GM12873 (cell line): Measurements from ENCODE around the gene SYNE2.

Experiments
- TF ChIP-seq, protein P1 (sequence below): IDR thresholded peaks from 2 replicates; pipeline ENCODE4 v1.5.1; 2012; ENCODE audit warnings: low read depth, mild to moderate bottlenecking, moderate library complexity, low read length, control low read depth; ENCODE audit not compliant: insufficient read depth; ENCODE audit errors: missing control alignments

SYNE2 gene

DNA sequence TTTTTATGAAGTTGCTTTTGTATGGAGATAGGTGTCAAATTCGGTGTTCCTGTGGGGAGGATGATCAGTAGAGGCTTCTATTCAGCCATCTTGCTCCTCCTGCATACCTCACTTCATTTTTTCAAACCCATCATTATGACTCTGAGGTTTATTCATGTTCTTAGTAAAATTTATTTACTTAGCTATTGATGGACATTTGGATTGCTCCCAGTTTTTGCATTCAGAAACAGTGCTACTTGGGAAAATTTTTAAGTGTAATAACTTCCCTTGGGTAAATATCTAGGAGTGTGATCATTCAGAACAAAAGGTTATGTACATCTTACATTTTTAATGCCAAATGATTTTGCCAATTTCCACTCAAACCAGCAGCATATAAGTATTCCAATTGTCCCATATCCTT lies 208.3 kb downstream of the SYNE2 start:
- TF ChIP-seq, protein P1, sequence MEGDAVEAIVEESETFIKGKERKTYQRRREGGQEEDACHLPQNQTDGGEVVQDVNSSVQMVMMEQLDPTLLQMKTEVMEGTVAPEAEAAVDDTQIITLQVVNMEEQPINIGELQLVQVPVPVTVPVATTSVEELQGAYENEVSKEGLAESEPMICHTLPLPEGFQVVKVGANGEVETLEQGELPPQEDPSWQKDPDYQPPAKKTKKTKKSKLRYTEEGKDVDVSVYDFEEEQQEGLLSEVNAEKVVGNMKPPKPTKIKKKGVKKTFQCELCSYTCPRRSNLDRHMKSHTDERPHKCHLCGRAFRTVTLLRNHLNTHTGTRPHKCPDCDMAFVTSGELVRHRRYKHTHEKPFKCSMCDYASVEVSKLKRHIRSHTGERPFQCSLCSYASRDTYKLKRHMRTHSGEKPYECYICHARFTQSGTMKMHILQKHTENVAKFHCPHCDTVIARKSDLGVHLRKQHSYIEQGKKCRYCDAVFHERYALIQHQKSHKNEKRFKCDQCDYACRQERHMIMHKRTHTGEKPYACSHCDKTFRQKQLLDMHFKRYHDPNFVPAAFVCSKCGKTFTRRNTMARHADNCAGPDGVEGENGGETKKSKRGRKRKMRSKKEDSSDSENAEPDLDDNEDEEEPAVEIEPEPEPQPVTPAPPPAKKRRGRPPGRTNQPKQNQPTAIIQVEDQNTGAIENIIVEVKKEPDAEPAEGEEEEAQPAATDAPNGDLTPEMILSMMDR, result no peak

DNA sequence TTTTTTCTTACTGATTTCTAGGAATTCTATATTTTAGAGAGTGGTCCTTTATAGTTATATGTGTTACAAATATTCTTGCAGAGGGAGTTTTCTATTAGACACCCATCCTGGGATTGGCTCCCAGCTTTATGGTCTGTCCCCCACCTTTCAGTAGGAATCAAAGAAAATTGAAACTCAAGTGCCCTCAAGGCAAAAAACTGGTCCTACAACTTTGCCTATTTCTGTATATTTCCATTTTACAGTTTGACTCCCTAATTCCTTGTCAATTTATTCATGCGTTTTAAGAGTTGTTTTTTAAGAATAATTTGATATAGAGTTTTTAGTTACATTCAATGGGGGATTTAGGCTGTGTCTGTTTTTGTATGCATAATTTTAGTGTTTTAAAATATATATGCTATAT lies 208.9 kb downstream of the SYNE2 start:
- TF ChIP-seq, protein P1, result no peak

DNA sequence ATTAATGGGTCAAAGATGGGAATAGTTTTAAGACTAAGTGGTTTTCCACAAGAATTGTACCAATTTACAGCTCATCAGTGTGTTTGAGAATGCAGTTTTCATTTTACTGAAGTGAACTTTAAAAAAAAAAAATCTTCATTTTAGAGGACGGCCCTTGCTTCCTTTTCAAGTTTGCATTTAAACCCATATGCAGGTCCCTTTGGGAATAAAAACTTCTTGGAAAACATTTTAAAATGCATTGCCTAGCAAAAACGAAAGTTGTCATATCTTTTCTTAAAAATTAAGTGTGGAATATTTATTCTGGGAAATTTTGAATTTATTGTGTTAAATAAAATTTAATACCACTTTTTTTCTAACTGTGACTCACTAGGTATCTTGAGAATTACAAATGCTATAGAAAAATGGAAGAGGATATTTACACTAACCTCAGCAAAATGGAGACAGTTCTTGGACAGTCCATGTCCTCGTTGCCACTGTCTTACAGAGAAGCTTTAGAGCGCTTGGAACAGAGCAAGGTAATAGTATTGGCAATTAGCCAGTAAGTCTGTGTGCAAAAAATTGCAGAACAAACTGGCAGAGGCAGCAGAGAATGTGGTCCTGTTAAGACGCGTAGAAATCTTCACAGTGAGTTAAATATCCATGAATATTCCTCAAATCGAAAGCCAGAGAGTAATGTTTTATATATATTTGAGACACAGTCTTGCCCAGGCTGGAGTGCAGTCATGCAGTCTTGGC lies 209.7 kb downstream of the SYNE2 start:
- TF ChIP-seq, protein P1, result no peak

DNA sequence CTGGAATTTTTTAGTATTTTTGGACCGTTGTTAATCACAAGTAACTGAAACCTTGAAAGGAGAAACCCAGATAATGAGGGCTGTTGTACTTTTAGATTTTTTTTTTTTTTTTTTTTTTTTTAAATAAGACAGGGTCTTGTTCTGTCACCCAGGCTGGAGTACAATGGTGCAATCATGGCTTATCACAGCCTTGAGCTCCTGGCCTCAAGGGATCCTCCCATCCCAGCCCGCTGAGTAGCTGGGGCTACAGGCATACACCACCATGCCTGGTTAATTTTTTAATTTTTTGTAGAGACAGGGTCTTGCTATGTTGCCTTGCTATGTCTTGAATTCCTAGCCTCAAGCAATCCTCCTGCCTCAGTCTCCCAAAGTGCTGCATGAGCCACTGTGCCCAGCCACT lies 211.6 kb downstream of the SYNE2 start:
- TF ChIP-seq, protein P1, result no peak

DNA sequence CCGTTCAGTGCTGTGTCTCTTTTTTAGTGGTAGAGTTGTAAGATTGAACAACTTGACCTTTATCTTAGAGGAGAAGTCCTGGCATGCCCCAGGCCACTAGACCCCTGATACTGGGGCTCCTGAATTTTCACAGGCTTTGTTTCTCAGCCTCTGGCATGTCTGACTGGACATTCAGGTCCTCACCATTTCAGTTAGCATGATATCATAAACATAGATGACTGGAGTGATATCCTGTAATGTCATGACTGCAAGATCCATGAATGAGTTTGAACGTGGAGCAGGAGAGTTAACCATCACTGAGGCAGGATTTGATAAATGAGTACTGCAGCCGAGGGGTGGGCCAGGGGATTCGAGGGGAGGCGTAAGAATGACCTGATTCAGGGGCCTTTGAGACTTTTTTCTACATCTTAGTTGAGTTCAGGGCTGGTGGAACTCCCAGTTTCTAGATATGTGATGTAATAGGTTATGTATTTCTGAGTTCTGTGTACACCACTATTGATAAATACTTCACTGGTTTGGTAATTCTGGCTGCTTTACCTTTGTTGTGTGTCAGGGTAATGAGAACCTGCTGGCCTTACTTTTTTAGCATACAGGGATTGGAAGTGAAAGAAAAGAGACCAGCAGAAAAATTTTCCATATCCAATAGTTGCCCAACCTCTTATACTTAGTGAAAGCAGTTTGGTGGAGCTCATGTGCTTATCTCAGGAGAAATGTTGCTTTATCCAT lies 217.0 kb downstream of the SYNE2 start:
- TF ChIP-seq, protein P1, result no peak

DNA sequence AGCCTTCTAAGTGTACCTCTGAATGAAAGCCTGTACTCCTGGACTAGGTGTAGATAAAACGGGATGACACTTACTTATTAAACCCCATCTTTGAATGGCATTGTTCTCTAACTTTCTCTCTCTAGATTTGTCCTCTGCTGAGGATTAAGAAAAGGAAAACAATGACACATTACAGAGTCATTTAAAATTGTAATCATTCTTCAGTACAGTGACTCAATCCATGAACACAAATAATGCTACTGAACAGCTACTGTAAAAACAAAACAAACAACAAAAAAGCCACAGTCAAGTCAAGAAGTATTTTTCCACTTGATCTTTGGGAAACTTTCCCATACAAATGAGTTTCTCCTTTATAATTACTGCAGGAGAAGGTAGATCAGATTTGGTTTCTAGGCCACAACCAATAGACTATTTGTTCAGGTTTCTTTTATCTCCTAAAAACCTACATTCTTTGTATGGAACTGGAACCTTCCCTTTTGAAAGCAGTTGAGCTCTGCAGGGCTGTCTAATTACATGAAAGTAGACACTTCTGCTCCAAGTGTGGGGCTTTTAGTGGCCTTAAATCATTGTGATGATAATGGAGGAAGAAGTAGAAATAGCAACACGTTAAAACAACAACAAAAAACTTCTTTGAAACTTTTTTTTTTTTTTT lies 222.3 kb downstream of the SYNE2 start:
- TF ChIP-seq, protein P1, result no peak

DNA sequence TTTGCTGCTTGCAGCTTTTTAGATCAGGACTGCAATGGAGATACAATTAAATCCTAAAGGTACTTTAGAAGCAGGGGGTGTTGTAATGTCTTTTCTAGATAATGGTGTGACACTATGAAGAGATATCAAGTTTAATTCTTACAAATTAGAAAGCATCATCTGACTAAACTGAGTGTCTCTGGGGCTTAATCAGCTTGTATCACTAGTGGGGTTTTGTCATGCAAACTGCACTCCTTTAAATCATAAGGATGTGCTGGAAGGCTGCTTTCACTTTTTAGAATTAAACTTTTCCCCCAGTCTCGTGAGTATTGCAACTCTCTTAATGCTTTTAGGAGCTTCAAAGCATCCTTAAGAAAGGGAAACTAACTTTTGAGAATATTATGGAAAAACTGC lies 222.8 kb downstream of the SYNE2 start:
- TF ChIP-seq, protein P1, result no peak
